GM12864 (cell line): ENCODE measurements around the gene PAQR5.

Experiments
- DNase-seq: peaks from one replicate; pipeline ENCODE4 v3.0.0-alpha.2; 2011; ENCODE audit warnings: low read depth
- H3K4me3 ChIP-seq: 2 replicates; pipeline ENCODE4 v1.5.1; 2011; ENCODE audit warnings: mild to moderate bottlenecking, low read depth, low read length, control low read depth
- CTCF ChIP-seq: IDR thresholded peaks from 2 replicates; pipeline ENCODE4 v1.5.1; 2011; ENCODE audit warnings: low read depth, mild to moderate bottlenecking, moderate library complexity, low read length, control low read depth, inconsistent platforms; ENCODE audit errors: missing control alignments

Gene PAQR5

GRCh38 chr15:69315402-69316110, 16.8 kb downstream of the PAQR5 start:
- no peak for DNase-seq
- H3K4me3 ChIP-seq: no peak overlapping the region
- no peak for TF ChIP-seq CTCF

DNA sequence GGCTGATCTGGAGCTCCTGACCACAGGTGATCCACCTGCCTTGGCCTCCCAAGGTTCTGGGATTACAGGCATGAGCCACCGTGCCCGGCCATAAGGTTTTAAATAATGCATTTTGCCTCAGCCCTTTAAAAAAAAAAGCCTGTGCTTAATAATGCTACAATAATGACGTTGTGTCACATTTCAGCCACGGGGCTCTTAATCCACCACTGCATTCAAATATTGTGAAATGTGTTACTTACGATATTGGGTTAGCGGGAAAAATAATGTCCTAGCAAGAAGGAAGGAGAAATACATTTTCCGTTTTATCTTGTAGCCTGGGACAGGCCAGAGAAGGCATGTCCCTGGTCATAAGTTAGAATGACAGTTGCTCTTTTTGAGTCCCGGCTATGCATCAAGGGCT, 17.6 kb downstream of the PAQR5 start:
- DNase-seq: no peak
- no peak for TF ChIP-seq CTCF
- no peak overlapping the region for H3K4me3 ChIP-seq

GRCh38 chr15:69317392-69317841, 18.7 kb downstream of the PAQR5 start:
- DNase-seq: no peak
- no peak for TF ChIP-seq CTCF
- no peak overlapping the region for H3K4me3 ChIP-seq

- no peak for TF ChIP-seq CTCF
- DNase-seq: no peak
- H3K4me3 ChIP-seq: no peak overlapping the region
Measured at GRCh38 chr15:69318033-69318432, 19.3 kb downstream of the PAQR5 start.

GRCh38 chr15:69319384-69320375, 21.0 kb downstream of the PAQR5 start:
- TF ChIP-seq CTCF: no peak
- no peak for DNase-seq
- H3K4me3 ChIP-seq: no peak overlapping the region

DNA sequence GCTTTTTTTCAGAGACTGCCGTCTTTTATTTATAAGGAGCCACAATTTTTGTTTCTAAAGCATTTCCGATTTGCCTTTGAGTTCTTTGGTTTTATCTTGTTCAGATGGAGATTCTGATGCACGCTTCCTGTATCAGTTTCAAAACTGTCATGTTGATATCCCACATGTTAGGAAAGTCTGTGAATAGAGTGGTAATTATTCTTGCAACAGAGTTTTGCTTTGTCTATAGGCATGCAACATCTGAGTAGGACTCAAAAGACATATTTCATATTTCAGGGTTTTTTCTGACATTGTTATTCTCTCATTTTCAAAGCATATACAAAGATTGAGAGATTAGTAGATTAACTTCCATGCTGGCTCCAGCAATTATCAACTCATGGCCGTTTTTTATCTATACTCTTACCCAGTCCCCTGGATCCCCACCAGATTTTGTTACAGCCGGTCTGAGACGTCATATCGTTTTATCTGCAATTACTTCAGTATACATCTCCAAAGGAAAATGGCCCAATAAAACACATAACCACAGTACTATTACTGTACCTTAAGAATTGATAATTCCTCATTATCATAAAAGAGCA, 22.4 kb downstream of the PAQR5 start:
- H3K4me3 ChIP-seq: no peak overlapping the region
- no peak for TF ChIP-seq CTCF
- no peak for DNase-seq
